Suprapubic skin (tissue), 4 donors: ENCODE measurements around the gene ATP5PO.

Experiments used
- EP300 ChIP-seq: sonication (generic); formaldehyde crosslinking; IDR thresholded peaks from one replicate; pipeline ENCODE4 v1.6.1; 2017; ENCODE audit warnings: antibody characterized with exemption
- POLR2A ChIP-seq, 2 donors: fragments of 450-650 bp; IDR thresholded peaks; one replicate each; pipeline ENCODE4 v1.6.1; 2017; ENCODE audit warnings: antibody characterized with exemption in 2 of 2, mild to moderate bottlenecking in 2 of 2, moderate library complexity in 2 of 2
- POLR2AphosphoS5 ChIP-seq, 3 donors: sonication (generic); formaldehyde crosslinking; IDR thresholded peaks; one replicate each; pipeline ENCODE4 v1.6.1; 2017; ENCODE audit warnings: antibody characterized with exemption in 3 of 3
- TF ChIP-seq, protein P1 (sequence below), 2 donors: fragments of 200-600 bp in 1 of 2; fragments of 450-650 bp in 1 of 2; sonication (generic) in 1 of 2; IDR thresholded peaks; one replicate each; pipeline ENCODE4 v1.5.1; 2016 to 2019; ENCODE audit warnings: antibody characterized with exemption in 2 of 2, mild to moderate bottlenecking in 1 of 2, moderate library complexity in 1 of 2

DNA sequence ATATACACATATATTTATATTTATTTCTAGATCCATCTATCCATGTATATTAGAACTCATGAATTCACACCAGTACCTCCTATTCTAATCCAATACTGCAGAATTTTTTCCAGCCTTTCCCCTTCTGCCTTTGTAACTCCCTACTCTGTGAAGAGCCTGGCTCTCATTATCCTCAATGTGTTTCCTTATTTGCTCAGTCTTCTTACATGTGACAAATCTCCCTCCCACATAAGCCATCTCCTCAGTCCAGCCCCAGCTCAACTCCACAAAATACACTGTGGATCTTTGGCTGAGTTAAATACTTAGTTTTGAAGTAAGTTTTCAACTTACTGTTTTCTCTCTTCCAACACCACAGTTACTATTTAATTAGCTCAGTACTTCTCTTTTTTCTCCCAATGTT lies 45.7 kb downstream of the ATP5PO start:
- TF ChIP-seq, protein P1, sequence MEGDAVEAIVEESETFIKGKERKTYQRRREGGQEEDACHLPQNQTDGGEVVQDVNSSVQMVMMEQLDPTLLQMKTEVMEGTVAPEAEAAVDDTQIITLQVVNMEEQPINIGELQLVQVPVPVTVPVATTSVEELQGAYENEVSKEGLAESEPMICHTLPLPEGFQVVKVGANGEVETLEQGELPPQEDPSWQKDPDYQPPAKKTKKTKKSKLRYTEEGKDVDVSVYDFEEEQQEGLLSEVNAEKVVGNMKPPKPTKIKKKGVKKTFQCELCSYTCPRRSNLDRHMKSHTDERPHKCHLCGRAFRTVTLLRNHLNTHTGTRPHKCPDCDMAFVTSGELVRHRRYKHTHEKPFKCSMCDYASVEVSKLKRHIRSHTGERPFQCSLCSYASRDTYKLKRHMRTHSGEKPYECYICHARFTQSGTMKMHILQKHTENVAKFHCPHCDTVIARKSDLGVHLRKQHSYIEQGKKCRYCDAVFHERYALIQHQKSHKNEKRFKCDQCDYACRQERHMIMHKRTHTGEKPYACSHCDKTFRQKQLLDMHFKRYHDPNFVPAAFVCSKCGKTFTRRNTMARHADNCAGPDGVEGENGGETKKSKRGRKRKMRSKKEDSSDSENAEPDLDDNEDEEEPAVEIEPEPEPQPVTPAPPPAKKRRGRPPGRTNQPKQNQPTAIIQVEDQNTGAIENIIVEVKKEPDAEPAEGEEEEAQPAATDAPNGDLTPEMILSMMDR (IDR thresholded peaks at IDR 0.05), result no peak
- TF ChIP-seq POLR2A (IDR thresholded peaks at IDR 0.05), result no peak
- TF ChIP-seq EP300, result no peak
- no peak for TF ChIP-seq POLR2AphosphoS5 (IDR thresholded peaks at IDR 0.05)
